Ascending aorta (tissue), 2 donors: ENCODE measurements around the gene COLGALT1. TPM values are rescaled to one million over a fixed set of nuclear protein-coding genes. Genes with fewer than 3 reads are reported as not detected.

Source experiments
- DNase-seq, 2 donors: peaks; one replicate each; pipeline ENCODE4 v3.0.0-alpha.2; 2019; ENCODE audit warnings: low spot score in 2 of 2
- H3K27ac ChIP-seq, 2 donors: fragments of 200-600 bp; sonication (generic); one replicate each; pipeline ENCODE4 v1.5.1; 2016 to 2017; ENCODE audit warnings: mild to moderate bottlenecking in 1 of 2
- H3K27me3 ChIP-seq: fragments of 200-600 bp; sonication (generic); one replicate; pipeline ENCODE4 v1.5.1; 2017
- H3K36me3 ChIP-seq, 2 donors: fragments of 200-600 bp; sonication (generic); one replicate each; pipeline ENCODE4 v1.5.1; 2016
- H3K4me1 ChIP-seq, 2 donors: fragments of 200-600 bp; sonication (generic); one replicate each; pipeline ENCODE4 v1.5.1; 2016 to 2017; ENCODE audit warnings: mild to moderate bottlenecking in 1 of 2
- H3K4me3 ChIP-seq, 2 donors: fragments of 200-600 bp; sonication (generic); one replicate each; pipeline ENCODE4 v1.5.1; 2016 to 2017; ENCODE audit warnings: mild to moderate bottlenecking in 1 of 2
- H3K9me3 ChIP-seq, 2 donors: fragments of 200-600 bp; sonication (generic); one replicate each; pipeline ENCODE4 v1.5.1; 2016
- intact Hi-C: fragments of 100-400 bp; cut with DNase I; formaldehyde crosslinking; loops from one replicate; pipeline ENCODE4 v1.15.1; 2023
- total RNA-seq: library from RNA; depleted of rRNA; stranded (reverse); fragments of >200 nt; gene quantifications from one replicate; pipeline ENCODE4 v1.1.0, GENCODE V29; 2016
- TF ChIP-seq, protein P1 (sequence below), 3 experiments: fragments of 200-600 bp in 2 of 3; fragments of 450-650 bp in 1 of 3; sonication (generic) in 2 of 3; IDR thresholded peaks; one replicate each; pipeline ENCODE4 v1.5.1; 2016 to 2019; ENCODE audit warnings: antibody characterized with exemption in 3 of 3, mild to moderate bottlenecking in 1 of 3, moderate library complexity in 1 of 3

COLGALT1 gene
- total RNA-seq, 1 donor from 2014 or later: 95.4 TPM

DNA sequence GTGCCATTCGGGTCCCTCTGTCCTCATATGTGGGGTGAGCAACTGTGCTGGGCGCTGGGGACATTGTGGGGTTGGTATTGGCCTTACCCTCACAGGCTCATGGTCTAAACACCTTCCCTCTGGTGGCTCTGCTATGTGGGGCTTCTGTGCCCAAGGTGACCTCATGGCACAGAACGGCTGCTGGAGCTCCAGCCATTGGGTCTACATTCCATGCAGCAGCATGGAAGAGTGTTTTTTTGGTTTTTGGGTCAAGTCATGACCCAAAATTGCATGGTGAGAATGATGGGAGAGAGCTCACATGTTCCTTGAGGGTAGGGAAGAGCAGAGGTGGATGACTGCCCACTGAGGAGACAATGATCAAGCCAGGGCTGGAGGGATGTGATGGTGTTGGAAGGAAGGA, 26.8 kb upstream of the COLGALT1 start:
- Histone ChIP-seq H3K36me3 (no peaks in the 10 kb centered on the region), H3K4me1 (no peaks in the 10 kb centered on the region), H3K4me3 (no peak overlapping the region), H3K27me3 (peaks cover 7% of the 10 kb centered on the region), H3K9me3 (no peaks in the 10 kb centered on the region), H3K27ac (no peak overlapping the region)
- intact Hi-C loops: no loop called here
- no peak for DNase-seq
- TF ChIP-seq, protein P1, sequence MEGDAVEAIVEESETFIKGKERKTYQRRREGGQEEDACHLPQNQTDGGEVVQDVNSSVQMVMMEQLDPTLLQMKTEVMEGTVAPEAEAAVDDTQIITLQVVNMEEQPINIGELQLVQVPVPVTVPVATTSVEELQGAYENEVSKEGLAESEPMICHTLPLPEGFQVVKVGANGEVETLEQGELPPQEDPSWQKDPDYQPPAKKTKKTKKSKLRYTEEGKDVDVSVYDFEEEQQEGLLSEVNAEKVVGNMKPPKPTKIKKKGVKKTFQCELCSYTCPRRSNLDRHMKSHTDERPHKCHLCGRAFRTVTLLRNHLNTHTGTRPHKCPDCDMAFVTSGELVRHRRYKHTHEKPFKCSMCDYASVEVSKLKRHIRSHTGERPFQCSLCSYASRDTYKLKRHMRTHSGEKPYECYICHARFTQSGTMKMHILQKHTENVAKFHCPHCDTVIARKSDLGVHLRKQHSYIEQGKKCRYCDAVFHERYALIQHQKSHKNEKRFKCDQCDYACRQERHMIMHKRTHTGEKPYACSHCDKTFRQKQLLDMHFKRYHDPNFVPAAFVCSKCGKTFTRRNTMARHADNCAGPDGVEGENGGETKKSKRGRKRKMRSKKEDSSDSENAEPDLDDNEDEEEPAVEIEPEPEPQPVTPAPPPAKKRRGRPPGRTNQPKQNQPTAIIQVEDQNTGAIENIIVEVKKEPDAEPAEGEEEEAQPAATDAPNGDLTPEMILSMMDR (IDR thresholded peaks at IDR 0.05): no peak

DNA sequence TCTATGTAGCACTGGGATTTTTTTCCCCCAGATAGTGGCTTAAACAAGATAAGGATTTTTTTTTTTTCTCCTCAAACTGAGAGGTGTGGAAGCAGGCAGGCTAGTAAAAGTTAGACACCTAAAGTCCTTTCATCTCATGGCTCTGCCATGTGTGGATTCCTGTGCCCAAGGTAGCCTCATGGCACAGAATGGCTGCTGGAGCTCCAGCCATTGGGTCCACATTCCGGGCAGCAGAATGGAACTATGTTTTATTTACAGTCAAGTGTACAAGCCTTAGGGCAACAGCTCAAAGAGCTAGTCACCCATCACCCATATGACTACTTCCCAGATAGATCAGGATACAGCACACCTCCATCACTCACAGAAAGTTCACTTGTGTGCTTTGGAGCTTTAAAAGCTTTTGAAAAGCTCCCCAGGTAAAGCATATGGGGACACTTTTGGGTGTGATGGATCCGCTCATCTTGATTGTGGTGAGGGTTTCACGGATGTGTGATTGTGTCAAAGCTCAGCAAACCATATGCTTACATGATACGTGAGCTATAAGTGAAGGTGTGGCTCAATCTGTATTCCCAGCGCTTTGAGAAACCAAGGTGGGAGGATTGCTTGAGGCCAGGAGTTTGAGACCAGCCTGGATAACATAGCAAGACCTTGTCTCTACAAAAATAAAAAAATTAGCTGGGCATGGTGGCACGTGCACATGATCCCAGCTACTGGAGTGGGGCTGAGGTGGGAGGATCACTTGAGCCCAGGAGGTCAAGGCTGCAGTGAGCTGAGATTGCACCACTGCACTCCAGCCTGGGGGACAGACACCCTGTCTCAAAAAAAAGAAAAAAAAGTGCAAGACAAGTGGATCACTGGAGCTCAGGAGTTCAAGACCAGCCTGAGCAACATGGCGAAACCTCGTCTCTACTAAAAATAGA, 25.9 kb upstream of the COLGALT1 start:
- Histone ChIP-seq H3K27ac (no peak overlapping the region), H3K4me3 (no peak overlapping the region), H3K27me3 (peaks cover 7% of the 10 kb centered on the region), H3K9me3 (no peaks in the 10 kb centered on the region), H3K4me1 (no peaks in the 10 kb centered on the region), H3K36me3 (no peaks in the 10 kb centered on the region)
- intact Hi-C loops: no loop called here
- TF ChIP-seq, protein P1 (IDR thresholded peaks at IDR 0.05): no peak
- DNase-seq: no peak

DNA sequence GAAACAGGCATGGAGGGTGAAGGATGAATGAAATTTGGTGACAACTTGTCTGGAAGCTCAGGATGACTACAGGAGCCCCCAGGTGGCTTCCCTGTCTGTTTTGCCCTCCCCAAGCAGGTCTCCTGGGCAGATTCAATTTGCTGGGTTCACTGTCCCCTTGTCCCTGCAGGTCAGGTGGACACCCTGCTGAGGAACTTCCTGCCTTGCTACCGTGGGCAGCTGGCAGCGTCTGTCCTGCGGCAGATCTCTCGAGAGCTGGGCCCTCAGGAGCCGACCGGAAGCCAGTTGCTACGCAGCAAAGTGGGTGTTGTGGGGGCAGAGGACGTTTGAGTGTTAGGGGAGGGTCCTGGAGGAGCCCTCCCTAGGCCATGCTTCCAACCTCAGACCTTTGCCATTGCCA, 24.9 kb upstream of the COLGALT1 start:
- intact Hi-C loops: no loop called here
- H3K27me3 ChIP-seq: peaks cover 7% of the 10 kb centered on the region

DNA sequence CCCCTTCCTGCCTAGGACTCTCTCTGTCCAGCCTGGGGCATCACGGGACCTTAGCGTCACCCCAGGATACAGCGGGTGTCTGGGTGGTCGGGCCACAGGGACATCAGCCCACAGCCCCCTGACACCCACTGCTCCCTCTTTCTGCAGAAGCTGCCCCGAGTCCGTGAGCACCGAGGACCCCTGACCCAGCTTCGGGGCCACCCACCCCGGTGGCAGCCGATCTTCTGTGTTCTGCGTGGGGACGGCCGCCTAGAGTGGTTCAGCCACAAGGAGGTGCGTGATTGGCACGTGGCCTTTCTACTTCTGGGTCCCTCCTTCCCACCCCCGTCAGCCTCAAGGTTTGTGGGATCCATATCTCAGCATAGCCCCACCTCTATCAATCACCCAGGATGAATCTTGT, 23.3 kb upstream of the COLGALT1 start:
- H3K27ac ChIP-seq: no peak overlapping the region
- intact Hi-C loops: no loop called here
- peaks cover 7% of the 10 kb centered on the region for H3K27me3 ChIP-seq
- TF ChIP-seq, protein P1 (IDR thresholded peaks at IDR 0.05): no peak
- DNase-seq: no peak
- H3K4me1 ChIP-seq: no peaks in the 10 kb centered on the region
- no peaks in the 10 kb centered on the region for H3K36me3 ChIP-seq
- H3K9me3 ChIP-seq: no peaks in the 10 kb centered on the region
- no peak overlapping the region for H3K4me3 ChIP-seq

More for the DNA sequence above, 24.9 kb upstream of the COLGALT1 start:
- Histone ChIP-seq H3K27ac (no peak overlapping the region), H3K4me1 (no peaks in the 10 kb centered on the region), H3K36me3 (no peaks in the 10 kb centered on the region), H3K9me3 (no peaks in the 10 kb centered on the region), H3K4me3 (no peak overlapping the region)
- TF ChIP-seq, protein P1 (IDR thresholded peaks at IDR 0.05): no peak
- no peak for DNase-seq

DNA sequence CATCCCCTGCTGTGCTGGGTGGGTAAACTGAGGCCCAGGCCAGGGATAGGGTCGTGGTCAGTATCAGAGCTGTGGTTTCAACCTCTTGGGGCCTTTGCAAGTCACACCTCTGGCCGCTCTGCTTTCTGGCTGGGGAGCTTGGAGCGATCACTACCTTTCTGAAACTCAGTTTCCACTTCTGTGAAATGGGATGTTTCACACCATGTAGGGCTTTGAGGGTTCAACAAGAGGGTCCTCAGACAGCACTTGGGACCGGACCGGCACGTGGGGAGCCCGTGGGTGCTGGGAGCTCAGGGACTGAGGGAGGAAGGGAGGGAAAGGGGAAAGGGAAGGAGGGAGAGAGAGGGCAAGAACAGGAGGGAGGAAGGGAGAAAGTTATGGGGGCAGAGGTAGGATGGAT, 22.9 kb upstream of the COLGALT1 start:
- no peak for DNase-seq
- Histone ChIP-seq H3K4me1 (no peaks in the 10 kb centered on the region), H3K27ac (no peak overlapping the region), H3K27me3 (peaks cover 7% of the 10 kb centered on the region), H3K9me3 (no peaks in the 10 kb centered on the region), H3K36me3 (no peaks in the 10 kb centered on the region), H3K4me3 (no peak overlapping the region)
- intact Hi-C loops: no loop called here
- TF ChIP-seq, protein P1 (IDR thresholded peaks at IDR 0.05): no peak
